MV-4-11 (cell line): ENCODE measurements around the gene MAST1.
A peak's percentile ranks its signal among the peaks of the same experiment; 100 is the strongest.
"Not testable (repeated sequence)": the region's sequence is repeated elsewhere in the genome, so short reads cannot be mapped to it uniquely, and the experiment has no call there.

Experiments used
- DNase-seq: peaks from one replicate; lab custom pipeline; 2025; lab: John Stamatoyannopoulos, UW

Gene MAST1

DNA sequence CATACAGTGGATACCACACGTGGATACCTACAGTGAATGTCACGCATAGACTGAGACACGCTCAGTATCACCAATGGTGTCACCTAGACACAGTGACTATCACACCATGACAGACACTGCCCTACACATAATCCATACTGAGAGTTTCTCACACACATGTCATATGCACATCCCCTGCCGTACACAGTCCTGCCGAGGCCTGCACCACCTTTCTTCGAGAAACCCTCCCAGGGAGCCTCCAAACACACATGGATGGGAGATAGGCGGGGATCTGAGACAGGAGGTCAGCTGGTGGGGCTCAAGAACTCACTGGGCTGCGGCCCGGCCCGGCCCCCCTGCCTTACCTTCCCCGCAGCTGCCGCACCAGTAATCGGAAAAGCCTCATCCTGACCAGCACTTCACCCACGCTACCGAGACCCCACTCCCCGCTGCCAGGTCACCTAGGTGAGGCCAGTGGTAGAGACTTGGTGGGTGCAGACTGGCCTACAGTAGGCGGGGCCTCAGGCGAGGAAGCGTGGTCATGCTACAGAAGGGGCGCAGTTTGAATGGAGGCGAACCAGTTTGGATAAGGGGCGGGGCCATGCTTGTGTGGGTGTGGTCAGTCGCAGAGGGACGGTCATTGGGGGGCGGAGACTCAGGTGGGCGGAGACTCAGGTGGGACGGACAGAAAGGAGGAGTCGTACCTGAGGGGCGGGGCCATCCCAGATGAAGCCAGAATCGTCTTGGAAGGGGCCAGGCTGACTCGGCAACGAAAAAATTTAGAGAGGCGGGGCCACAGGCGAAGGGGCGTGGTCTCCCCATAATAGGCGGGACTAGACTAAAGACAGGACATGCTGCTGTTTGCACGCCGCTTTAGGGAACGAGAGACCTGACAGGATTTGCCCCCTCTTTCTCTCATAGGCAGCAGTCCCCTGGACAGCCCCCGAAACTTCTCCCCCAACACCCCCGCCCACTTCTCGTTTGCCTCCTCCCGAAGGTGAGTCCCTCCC lies 2.1 kb downstream of the MAST1 start:
- peak; percentile 23 for DNase-seq

DNA sequence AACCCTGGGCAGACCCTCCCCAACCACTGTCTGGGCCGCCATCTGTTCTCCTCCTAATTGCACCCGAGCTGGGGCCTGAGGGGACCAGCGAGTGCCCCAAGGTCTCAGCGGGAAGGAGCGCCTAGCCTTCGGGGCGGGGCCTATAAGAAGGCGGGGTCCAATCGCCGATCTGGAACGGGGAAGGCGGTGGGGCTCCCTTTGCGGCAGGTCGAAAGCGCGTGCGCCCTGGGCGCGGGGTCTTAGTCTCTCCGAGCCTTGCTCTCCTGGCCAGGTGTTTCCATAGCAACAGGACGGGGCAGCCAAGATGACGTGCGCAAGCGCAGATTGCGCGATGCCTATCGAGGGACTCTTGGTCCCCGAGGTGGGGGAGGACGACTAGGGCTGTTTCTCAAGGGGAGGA lies 2.8 kb downstream of the MAST1 start:
- no peak for DNase-seq

DNA sequence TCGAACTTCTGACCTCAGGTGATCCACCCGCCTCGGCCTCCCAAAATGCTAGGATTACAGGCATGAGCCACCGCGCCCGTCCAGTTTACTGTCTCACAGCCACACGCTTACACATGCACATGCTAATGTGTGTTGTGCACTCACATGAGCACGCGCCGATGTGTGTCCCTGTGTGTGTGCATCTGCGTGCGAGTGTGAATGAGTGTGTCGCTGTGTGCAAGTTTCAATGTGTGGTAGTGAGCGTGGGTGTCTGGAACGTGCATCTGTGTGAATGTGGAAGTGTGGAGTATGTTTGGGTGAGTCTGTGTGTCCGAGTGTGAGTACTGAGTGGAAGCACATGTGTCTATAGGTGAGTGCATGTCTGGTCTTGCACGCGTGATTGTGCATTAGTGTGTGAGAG lies 4.2 kb downstream of the MAST1 start:
- DNase-seq = no peak

DNA sequence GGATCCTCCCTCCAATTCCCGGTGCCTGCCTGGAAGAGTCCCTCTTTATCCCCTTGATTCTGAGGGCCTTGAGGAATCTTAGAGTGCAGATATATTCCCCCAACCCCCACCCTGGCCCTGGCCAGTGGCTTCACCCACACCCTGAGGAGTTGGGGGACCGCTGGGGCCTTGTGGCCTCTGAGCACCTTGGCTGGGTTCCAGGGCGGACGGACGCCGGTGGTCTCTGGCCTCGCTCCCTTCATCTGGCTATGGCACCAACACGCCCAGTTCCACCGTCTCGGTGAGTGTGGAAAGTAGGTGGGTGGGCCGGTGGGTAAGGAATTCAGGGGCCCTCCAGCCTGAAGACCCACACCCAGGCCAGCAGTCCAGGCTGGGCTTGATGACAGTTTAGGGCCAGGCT lies 5.0 kb downstream of the MAST1 start:
- no peak for DNase-seq

DNA sequence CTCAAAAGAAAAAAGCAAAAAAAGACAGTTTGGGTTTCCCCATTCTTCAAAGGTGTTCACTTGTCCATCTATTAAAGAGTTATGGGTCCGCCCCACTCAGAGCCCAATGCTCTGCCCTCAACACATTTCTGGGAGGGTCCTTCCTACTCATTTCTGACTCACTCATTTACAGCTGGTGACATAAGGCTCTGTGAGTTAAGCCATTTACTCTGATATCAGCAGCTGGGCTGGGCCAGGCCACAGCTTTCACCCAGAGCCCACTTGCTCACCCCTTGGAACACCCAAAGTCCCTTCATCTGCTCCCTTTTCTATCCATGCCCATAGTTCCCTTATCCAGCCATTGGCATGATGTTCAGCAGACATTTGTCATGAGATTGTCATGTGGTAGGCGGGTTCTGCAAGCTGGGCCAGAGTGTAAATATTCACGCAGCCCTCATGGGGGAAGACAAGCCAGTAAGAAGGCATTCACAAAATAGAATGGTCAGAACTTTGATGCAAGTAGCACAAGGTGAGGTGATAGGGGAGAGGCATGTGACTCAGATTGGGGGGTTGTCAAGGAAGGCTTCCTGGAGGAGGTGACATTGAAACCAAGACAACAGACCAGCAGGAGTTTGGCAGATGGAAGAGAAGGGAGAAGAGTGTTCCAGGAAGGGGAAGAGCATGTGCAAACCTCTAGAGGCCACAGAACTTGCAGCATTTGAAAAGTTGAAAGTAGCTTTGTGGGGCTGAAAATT lies 5.9 kb downstream of the MAST1 start:
- no peak for DNase-seq

DNA sequence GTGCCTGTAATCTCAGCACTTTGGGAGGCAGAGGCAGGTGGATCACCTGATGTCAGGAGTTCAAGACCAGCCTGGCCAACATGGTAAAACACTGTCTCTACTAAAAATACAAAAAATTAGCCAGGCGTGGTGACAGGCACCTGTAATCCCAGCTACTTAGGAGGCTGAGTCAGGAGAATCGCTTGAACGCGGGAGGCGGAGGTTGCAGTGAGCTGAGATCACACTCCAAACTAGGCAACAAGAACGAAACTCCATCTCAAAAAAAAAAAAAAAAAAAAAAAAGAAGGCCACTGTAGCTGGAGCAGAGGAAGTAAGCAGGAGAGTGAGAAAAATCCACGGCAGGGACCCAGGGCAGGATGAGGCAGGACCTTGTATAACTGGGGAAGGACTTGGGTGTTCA lies 8.3 kb downstream of the MAST1 start:
- DNase-seq = not testable (repeated sequence)

DNA sequence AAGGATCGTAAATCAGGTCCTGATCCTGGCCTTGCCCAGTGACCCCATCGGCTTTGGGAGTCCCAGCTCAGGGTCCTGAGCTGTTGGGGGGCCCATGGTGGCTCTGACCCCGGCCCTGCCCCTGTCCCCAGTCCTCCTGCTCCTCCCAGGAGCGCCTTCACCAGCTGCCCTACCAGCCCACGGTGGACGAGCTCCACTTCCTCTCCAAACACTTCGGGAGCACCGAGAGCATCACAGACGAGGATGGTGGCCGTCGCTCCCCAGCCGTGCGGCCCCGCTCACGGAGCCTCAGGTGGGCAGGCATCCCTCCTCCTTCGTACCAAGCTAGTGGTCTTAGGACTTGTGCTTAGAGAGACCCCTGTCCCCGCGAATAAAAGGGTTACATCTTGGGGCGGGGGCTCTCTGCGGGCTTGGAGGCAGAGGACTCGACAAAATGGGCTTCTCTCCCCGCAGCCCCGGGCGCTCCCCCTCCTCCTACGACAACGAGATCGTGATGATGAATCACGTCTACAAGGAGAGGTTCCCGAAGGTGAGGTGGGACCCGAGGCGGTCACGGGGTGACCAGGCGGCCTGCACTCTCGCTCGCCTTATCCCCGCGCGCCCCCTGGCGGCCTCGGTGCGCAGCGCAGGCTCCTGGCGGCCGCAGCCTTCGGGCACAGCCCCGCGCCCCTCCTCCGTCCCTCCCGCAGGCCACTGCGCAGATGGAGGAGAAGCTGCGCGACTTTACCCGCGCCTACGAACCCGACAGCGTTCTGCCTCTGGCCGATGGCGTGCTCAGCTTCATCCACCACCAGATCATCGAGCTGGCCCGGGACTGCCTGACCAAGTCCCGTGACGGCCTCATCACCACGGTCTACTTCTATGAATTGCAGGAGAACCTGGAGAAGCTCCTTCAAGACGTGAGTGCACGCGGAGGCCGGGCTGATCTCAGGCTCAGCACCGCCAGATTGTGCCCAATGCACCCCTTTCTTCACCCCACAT lies 9.1 kb downstream of the MAST1 start:
- DNase-seq = peak; percentile 65

DNA sequence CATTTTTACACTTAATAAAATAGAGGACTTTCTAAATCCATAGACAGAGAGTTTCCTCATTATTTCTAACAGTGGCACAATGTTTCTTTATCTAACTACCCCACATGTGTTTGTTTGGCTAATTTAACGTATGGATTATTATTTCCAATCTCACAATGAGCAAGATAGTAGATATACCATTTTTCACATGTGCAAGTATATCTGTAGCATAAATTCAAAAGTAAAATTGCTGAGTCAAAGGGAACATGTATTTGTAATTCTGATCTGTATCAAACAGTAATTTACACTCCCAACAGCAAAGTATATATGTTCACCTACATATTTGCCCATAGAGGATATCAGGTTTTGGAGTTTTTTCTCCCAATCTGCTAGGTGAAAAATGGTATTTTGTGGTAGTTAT lies 18.3 kb downstream of the MAST1 start:
- DNase-seq = no peak

DNA sequence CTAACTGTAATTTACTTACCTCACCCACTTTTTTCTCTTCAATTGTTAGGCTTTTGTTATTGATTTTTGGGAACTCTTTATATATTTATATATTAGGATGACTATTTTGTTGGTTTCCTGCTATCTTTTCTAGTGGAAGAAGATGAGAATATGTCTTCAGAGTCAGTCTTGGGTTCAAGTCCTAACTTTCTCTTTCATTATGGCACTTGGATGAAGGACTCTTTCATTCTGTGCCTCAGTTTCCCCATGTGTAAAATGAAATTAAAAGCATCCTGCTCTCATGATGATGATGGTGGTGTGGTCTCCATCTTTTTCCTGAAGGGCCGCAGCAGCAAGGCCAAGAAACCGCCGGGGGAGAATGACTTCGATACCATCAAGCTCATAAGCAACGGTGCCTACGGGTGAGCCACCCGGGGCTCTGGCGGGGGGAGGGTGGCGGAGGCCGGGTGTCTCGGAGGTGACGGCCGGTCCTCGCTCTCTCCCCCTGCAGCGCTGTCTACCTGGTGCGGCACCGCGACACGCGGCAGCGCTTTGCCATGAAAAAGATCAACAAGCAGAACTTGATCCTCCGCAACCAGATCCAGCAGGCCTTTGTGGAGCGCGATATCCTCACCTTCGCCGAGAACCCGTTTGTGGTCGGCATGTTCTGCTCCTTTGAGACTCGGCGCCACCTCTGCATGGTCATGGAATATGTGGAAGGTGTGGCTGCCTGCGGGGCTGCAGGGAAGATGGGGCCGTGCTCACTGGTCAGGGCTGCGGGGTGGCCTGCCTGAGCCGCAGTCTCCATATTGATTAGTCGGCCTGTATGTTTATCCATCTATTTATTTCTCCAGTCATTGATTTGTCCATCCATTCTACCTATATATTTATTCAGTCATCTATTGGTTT lies 20.0 kb downstream of the MAST1 start:
- no peak for DNase-seq

DNA sequence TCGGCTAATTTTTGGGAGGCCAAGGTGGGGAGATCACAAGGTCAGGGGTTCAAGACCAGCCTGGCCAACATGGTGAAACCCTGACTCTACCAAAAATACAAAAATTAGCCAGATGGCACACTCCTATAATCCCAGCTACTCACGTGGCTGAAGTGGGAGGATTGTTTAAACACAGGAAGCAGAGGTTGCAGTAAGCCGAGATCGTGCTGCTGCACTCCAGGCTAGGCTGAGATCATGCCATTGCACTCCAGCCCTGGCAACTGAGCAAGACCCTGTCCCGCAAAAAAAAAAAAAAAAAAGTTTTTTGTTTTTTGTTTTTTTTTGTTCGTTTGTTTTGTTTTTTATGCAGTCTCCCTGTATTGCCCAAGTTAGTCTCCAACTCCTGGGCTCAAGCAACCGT lies 21.2 kb downstream of the MAST1 start:
- peak; percentile 32 for DNase-seq

DNA sequence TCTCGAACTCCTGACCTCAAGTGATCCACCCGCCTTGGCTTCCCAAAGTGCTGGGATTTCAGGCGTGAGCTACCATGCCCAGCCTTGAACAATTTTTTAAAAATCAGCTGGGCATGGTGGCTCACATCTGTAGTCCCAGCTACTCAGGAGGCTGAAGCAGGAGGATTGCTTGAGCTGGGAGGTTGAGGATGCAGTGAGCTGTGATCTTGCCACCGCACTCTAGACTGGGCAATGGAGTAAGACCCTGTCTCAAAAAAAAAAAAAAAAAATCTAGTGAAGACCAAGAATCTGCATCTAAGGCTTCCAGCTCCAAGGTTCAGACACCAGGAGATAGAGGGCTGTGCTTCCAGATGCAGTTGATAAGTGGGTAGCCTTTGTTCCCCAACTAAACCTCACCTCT lies 25.8 kb downstream of the MAST1 start:
- no peak for DNase-seq

DNA sequence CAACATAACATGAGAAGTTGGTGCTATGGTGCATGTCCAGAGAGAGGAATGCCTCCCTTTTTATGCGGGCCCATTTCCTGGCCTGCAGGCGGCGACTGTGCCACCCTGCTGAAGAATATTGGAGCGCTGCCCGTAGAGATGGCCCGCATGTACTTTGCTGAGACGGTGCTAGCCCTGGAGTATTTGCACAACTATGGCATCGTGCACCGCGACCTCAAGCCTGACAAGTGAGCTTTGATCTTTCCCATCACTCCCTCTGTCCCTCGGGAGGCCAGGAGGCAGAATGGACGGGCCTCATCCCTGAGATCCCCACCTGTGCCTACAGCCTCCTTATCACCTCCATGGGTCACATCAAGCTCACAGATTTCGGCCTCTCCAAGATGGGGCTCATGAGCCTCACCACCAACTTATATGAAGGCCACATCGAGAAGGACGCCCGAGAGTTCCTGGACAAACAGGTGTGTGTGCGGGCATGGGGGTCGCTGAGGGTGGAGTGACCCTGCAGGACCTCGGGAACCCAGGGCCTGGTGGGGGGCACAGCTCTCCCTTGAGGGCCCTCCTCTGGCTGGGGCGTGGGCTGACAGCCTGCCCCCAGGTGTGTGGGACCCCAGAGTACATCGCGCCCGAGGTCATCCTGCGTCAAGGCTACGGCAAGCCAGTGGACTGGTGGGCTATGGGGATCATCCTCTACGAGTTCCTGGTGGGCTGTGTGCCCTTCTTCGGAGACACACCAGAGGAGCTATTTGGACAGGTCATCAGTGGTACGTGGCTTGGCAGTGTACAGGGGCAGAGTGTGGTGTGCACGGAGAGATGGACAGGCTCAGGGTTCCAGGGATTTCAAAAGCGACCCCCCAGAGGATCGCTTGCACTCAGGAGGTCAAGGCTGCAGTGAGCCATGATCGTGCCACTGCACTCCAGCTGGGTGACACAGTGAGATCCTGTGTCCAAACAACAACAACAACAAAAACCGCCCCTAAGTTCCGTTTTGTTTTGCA lies 26.7 kb downstream of the MAST1 start:
- no peak for DNase-seq

DNA sequence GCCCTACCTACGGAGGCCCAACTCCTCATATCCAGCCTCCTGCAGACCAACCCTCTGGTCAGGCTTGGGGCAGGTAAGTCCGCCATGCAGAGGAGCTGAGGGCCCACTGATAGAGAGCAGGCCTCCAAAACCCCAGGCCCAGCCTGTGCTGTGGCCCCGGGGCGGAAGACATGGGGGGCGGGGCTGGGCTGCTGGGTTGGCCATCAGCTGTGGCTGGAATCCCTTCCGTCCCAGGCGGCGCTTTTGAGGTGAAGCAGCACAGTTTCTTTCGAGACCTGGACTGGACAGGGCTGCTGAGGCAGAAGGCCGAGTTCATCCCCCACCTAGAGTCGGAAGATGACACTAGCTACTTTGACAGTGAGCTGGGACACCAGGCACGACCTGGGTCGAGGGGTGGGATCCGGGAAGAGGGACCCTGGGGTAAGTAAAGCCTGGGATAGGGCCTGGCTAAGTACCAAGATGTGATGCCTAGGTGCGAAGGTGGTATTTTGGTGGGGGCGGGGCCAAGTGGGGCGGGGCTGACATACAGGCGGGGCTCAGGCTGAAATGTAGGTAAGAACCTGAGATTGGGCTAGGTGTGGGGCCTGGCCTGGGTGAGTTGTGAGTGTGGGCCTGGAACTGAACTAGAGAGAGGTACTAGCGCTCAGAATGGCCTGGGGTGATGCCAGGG lies 27.6 kb downstream of the MAST1 start:
- no peak for DNase-seq

DNA sequence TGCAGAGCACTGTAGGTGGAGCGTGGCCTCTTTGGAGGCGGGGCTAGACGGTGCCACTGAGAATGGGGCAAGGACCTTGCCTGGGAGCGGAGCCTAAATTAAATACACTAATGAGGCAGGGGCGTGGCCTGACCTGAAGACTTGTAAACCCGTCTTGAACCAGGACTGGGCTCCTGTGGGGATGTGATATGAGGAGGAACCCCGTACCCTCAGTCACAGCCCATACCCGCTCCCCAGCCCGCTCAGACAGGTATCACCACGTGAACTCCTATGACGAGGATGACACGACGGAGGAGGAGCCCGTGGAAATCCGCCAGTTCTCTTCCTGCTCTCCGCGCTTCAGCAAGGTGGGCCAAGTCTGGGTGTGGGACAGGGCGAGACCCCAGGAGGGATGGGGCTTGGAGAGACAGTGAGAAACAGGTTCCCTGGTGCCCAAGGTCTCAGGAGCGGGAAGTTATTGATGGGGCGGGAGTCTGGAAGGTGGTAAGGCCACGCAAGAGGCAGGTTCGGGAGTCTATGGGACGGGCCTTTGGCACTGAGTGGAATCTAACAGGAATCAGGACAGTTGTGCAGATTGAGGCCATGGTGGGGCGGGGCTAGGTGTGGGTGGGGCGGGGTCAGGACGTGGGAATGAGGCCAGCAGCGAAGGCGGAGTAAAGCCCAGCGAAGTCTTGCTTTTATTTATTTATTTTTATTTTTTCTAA lies 28.3 kb downstream of the MAST1 start:
- DNase-seq = no peak

DNA sequence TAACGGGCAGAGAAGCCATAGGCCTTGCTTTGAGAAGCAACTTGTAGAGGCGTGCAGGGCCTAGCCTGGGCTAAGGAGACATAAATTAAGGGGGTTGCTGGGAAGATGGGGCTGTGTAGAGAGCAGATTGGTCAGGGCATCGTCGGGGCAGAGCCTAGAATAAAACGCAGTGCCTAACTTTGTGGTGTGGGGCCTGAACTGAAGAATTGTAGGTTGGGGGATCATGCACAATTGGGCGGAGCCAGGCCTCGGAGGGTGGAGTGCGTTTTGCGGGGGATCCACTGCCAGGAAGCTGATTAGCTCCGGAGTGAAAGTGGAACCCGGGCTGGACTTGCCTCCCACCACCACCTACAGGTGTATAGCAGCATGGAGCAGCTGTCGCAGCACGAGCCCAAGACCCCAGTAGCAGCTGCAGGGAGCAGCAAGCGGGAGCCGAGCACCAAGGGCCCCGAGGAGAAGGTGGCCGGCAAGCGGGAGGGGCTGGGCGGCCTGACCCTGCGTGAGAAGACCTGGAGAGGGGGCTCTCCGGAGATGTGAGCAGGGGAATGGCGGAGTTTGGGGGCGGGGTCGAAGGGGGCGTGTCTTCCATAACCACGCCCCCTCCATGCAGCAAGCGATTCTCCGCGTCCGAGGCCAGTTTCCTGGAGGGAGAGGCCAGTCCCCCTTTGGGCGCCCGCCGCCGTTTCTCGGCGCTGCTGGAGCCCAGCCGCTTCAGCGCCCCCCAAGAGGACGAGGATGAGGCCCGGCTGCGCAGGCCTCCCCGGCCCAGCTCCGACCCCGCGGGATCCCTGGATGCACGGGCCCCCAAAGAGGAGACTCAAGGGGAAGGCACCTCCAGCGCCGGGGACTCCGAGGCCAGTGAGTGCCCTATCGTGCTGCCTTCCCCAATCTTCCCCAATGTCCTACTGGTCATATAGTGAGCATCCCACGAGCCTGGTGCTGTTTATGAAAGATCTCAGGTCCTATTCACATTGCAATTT lies 29.1 kb downstream of the MAST1 start:
- no peak for DNase-seq

DNA sequence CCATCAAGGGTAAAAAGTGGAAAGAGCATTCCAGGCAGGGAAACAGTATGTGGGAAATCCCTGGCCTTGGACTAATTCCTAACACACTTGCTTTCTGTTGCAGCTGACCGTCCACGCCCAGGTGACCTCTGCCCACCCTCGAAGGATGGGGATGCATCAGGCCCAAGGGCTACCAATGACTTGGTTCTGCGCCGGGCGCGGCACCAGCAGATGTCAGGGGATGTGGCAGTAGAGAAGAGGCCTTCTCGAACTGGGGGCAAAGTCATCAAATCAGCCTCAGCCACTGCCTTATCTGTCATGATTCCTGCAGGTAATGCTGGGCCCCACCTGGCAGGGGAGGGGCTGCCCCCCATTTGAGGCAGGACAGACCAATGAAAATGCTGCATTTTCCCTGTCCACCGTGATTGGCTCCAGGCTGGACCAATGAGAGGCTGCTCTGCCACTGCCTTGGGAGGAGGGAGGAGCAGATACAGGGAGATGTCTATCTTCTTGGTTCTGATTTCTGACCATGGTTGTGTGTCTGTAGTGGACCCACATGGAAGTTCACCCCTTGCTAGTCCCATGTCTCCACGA lies 30.3 kb downstream of the MAST1 start:
- no peak for DNase-seq

DNA sequence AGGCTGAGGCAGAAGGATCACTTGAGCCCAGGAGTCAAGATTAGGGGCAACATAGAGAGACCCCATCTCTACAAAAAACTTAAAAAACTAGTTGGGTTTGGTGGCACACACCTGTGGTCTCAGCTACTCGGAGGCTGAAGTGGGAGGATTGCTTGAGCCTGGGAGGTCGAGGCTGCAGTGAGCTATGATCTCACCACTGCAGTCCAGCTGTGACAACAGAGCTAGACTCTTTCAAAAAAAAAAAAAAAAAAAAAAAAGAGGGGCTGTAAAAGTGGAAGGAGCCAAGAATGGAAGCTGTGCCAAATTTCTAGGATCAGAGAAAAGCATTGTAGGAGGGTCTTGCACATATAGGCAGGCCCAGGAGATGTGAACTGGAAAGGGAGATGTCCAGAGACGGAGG lies 33.4 kb downstream of the MAST1 start:
- DNase-seq = no peak
